ENCODE data around the gene ROGDI. TPM values are rescaled to one million over a fixed set of nuclear protein-coding genes. Genes with fewer than 3 reads are reported as not detected.
A peak's percentile ranks its signal among the peaks of the same experiment; 100 is the strongest.

Gene ROGDI
- total and polyA plus RNA-seq, 2 of the 13 experiments (the other 11 are each of a cell fraction or from before 2014, with no cell fraction given): 19.2 to 42.1 TPM

- TF ChIP-seq FOSL2 (CRISPR knock-in tag; IDR thresholded peaks at IDR 0.05) (no peak), ZFX (CRISPR knock-in tag; IDR thresholded peaks at IDR 0.05; ENCODE audit: low read depth) (peak; percentile 83), ZNF329 (CRISPR knock-in tag; IDR thresholded peaks at IDR 0.05; ENCODE audit: low read depth) (no peak), PITX1 (CRISPR knock-in tag; IDR thresholded peaks at IDR 0.05) (no peak), TBP (CRISPR knock-in tag; IDR thresholded peaks at IDR 0.05) (no peak), ZNF674 (CRISPR knock-in tag; IDR thresholded peaks at IDR 0.05; ENCODE audit: low read depth) (no peak), ZNF883 (CRISPR knock-in tag; IDR thresholded peaks at IDR 0.05; ENCODE audit: not compliant biosample characterization) (no peak), SPEN (CRISPR knock-in tag; IDR thresholded peaks at IDR 0.05; ENCODE audit: low read depth) (peak; percentile 39; the same call in 1 of the 2 replicates), MNT (IDR thresholded peaks at IDR 0.05) (no peak), PPARG (CRISPR knock-in tag; conservative IDR thresholded peaks at IDR 0.05) (0 out of 2 replicates have a peak, but pooled peaks have one; percentile 22), PLRG1 (conservative IDR thresholded peaks at IDR 0.05) (no peak), SP5 (CRISPR knock-in tag; IDR thresholded peaks at IDR 0.05; ENCODE audit: borderline replicate concordance, low read depth) (peak; percentile 88), NR2F2 (IDR thresholded peaks at IDR 0.05; ENCODE audit: borderline replicate concordance, low read depth) (no peak), ZNF652 (CRISPR knock-in tag; IDR thresholded peaks at IDR 0.05; ENCODE audit: borderline replicate concordance, low read depth) (no peak), IKZF1 (IDR thresholded peaks at IDR 0.05) (no peak), SMARCE1 (IDR thresholded peaks at IDR 0.05; ENCODE audit: borderline replicate concordance) (no peak), ZNF703 (CRISPR knock-in tag; IDR thresholded peaks at IDR 0.05; ENCODE audit: borderline replicate concordance) (no peak), ZNF569 (CRISPR knock-in tag; IDR thresholded peaks at IDR 0.05; ENCODE audit: borderline replicate concordance) (no peak), YEATS2 (CRISPR knock-in tag; IDR thresholded peaks at IDR 0.05; ENCODE audit: borderline replicate concordance) (no peak), ZC3H4 (CRISPR knock-in tag; IDR thresholded peaks at IDR 0.05; ENCODE audit: borderline replicate concordance) (no peak), ZNF260 (CRISPR knock-in tag; IDR thresholded peaks at IDR 0.05; ENCODE audit: borderline replicate concordance, low read depth) (no peak), MLLT10 (CRISPR knock-in tag; IDR thresholded peaks at IDR 0.05) (no peak), PAX8 (CRISPR knock-in tag; IDR thresholded peaks at IDR 0.05; ENCODE audit: borderline replicate concordance) (no peak), ZNF557 (CRISPR knock-in tag; IDR thresholded peaks at IDR 0.05) (no peak), TERF1 (CRISPR knock-in tag; IDR thresholded peaks at IDR 0.05) (no peak), TFE3 (CRISPR knock-in tag; IDR thresholded peaks at IDR 0.05) (no peak), TBX2 (CRISPR knock-in tag; IDR thresholded peaks at IDR 0.05; ENCODE audit: borderline replicate concordance) (no peak; the same call in 1 of the 2 replicates), POLR2AphosphoS5 (IDR thresholded peaks at IDR 0.05; ENCODE audit: low read depth, low read length) (peak; percentile 62; the same call in 1 of the 2 replicates), MEIS1 (CRISPR knock-in tag; IDR thresholded peaks at IDR 0.05; ENCODE audit: borderline replicate concordance) (no peak; the same call in 1 of the 2 replicates)
Measured at GRCh38 chr16:4801962-4802658, at the start of gene ROGDI (continued).
